Left ventricle myocardium inferior (tissue), 1 donor: ENCODE results near the gene PTCD1. TPM values are rescaled to one million over a fixed set of nuclear protein-coding genes. Genes with fewer than 3 reads are reported as not detected.

Source experiments
- DNase-seq: peaks from one replicate; pipeline ENCODE4 v3.0.0-alpha.2; 2020
- H3K27ac ChIP-seq: fragments of 200-600 bp; replicated peaks from 2 replicates; pipeline ENCODE4 v1.8.0; 2021
- H3K27me3 ChIP-seq: fragments of 200-600 bp; 2 replicates; pipeline ENCODE4 v1.8.0; 2021; ENCODE audit warnings: low read depth
- H3K36me3 ChIP-seq: fragments of 200-600 bp; 2 replicates; pipeline ENCODE4 v1.8.0; 2021
- H3K4me1 ChIP-seq: fragments of 200-600 bp; 2 replicates; pipeline ENCODE4 v1.8.0; 2021
- H3K4me3 ChIP-seq: fragments of 200-600 bp; 2 replicates; pipeline ENCODE4 v1.8.0; 2021; ENCODE audit warnings: mild to moderate bottlenecking, moderate library complexity
- H3K9me3 ChIP-seq: fragments of 200-600 bp; replicated peaks from 2 replicates; pipeline ENCODE4 v1.8.0; 2021
- intact Hi-C: fragments of 100-400 bp; cut with micrococcal nuclease; formaldehyde crosslinking; loops from one replicate; pipeline ENCODE4 v1.11.0; 2022
- long read RNA-seq: library from polyadenylated mRNA; unstranded; transcript quantifications from one replicate; pipeline ENCODE4 v2.0.0, GENCODE V29; 2021
- total RNA-seq: library from RNA; stranded (reverse); fragmentation: NEBNext Ultra II Directional; extraction: Animal tissue kit (Norgen Biotek cat#: 25700); gene quantifications from one replicate; pipeline ENCODE4 v1.2.1, GENCODE V29; 2021
- TF ChIP-seq, protein P1 (sequence below): fragments of 200-600 bp; IDR thresholded peaks from 2 replicates; pipeline ENCODE4 v1.8.0; 2021; ENCODE audit warnings: antibody characterized with exemption, mild to moderate bottlenecking, borderline replicate concordance
- donor health status: DM: no; HTN: yes; CAD: no; lungs with severe emphysema.

The PTCD1 gene, protein sequence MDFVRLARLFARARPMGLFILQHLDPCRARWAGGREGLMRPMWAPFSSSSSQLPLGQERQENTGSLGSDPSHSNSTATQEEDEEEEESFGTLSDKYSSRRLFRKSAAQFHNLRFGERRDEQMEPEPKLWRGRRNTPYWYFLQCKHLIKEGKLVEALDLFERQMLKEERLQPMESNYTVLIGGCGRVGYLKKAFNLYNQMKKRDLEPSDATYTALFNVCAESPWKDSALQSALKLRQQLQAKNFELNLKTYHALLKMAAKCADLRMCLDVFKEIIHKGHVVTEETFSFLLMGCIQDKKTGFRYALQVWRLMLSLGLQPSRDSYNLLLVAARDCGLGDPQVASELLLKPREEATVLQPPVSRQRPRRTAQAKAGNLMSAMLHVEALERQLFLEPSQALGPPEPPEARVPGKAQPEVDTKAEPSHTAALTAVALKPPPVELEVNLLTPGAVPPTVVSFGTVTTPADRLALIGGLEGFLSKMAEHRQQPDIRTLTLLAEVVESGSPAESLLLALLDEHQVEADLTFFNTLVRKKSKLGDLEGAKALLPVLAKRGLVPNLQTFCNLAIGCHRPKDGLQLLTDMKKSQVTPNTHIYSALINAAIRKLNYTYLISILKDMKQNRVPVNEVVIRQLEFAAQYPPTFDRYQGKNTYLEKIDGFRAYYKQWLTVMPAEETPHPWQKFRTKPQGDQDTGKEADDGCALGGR
- total RNA-seq = 4.3 TPM
- long read RNA-seq, full-length matches to known transcripts = 16 of 18 reads
- long read RNA-seq, partial matches to known transcripts = 1 of 18 reads
- long read RNA-seq, other reads (novel, unspliced or antisense) = 1 of 18 reads

- peak; percentile 95 for DNase-seq
- no peaks in the 10 kb centered on the region for H3K9me3 ChIP-seq
- H3K27ac ChIP-seq = peak within 1 kb of the TSS; percentile 85
- no peaks in the 10 kb centered on the region for H3K27me3 ChIP-seq
- peak within 1 kb of the TSS; percentile 93 for H3K4me3 ChIP-seq
- TF ChIP-seq, protein P1, sequence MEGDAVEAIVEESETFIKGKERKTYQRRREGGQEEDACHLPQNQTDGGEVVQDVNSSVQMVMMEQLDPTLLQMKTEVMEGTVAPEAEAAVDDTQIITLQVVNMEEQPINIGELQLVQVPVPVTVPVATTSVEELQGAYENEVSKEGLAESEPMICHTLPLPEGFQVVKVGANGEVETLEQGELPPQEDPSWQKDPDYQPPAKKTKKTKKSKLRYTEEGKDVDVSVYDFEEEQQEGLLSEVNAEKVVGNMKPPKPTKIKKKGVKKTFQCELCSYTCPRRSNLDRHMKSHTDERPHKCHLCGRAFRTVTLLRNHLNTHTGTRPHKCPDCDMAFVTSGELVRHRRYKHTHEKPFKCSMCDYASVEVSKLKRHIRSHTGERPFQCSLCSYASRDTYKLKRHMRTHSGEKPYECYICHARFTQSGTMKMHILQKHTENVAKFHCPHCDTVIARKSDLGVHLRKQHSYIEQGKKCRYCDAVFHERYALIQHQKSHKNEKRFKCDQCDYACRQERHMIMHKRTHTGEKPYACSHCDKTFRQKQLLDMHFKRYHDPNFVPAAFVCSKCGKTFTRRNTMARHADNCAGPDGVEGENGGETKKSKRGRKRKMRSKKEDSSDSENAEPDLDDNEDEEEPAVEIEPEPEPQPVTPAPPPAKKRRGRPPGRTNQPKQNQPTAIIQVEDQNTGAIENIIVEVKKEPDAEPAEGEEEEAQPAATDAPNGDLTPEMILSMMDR = no peak
- peaks cover 39% of the 10 kb centered on the region for H3K4me1 ChIP-seq
- H3K36me3 ChIP-seq = peaks cover 30% of the 10 kb centered on the region
- intact Hi-C loops = no loop called here
Measured at GRCh38 chr7:99438573-99439480, at the start of gene PTCD1, which contains the start of gene CPSF4. PTCD1 (minus strand) TSS chr7:99438798; CDS start chr7:99435242, 3,556 bp downstream. CPSF4 (plus strand) TSS chr7:99438943; CDS start chr7:99439083, 140 bp downstream.

- no peaks in the 10 kb centered on the region for H3K9me3 ChIP-seq
- no peak overlapping the region for H3K27ac ChIP-seq
- H3K36me3 ChIP-seq = peaks cover 27% of the 10 kb centered on the region
- H3K27me3 ChIP-seq = no peaks in the 10 kb centered on the region
- intact Hi-C loops = no loop called here
- DNase-seq = no peak
- TF ChIP-seq, protein P1 = no peak
- no peaks in the 10 kb centered on the region for H3K4me1 ChIP-seq
- no peak overlapping the region for H3K4me3 ChIP-seq
Measured at GRCh38 chr7:99485094-99485493, 46.5 kb upstream of the PTCD1 start.

GRCh38 chr7:99478464-99479440, 40.2 kb upstream of the PTCD1 start:
- no peaks in the 10 kb centered on the region for H3K27me3 ChIP-seq
- intact Hi-C loops = no loop called here
- peak overlapping the region; percentile 6 for H3K4me3 ChIP-seq
- H3K27ac ChIP-seq = peak overlapping the region; percentile 65
- peaks cover 22% of the 10 kb centered on the region for H3K4me1 ChIP-seq
- DNase-seq = no peak
- TF ChIP-seq, protein P1 = no peak
- H3K9me3 ChIP-seq = no peaks in the 10 kb centered on the region
- peaks cover 19% of the 10 kb centered on the region for H3K36me3 ChIP-seq

GRCh38 chr7:99476107-99476506, 37.5 kb upstream of the PTCD1 start:
- Histone ChIP-seq H3K27ac (no peak overlapping the region), H3K9me3 (no peaks in the 10 kb centered on the region), H3K27me3 (no peaks in the 10 kb centered on the region), H3K4me1 (peaks cover 44% of the 10 kb centered on the region), H3K36me3 (peaks cover 11% of the 10 kb centered on the region), H3K4me3 (no peak overlapping the region)
- intact Hi-C loops = no loop called here
- no peak for DNase-seq
- TF ChIP-seq, protein P1 = no peak
